Esophagus muscularis mucosa (tissue), 3 donors: ENCODE measurements around the gene KTN1.

ENCODE experiments used
- CTCF ChIP-seq, 3 experiments: fragments of 200-600 bp in 2 of 3; fragments of 450-650 bp in 1 of 3; sonication (generic) in 2 of 3; IDR thresholded peaks; one replicate each; pipeline ENCODE4 v1.5.1; 2017 to 2019; ENCODE audit warnings: antibody characterized with exemption in 3 of 3, mild to moderate bottlenecking in 2 of 3, moderate library complexity in 1 of 3
- POLR2A ChIP-seq: fragments of 450-650 bp; IDR thresholded peaks from one replicate; pipeline ENCODE4 v1.6.1; 2017; ENCODE audit warnings: antibody characterized with exemption, moderate library complexity, mild to moderate bottlenecking, low read depth

- TF ChIP-seq POLR2A (no peak), CTCF (IDR thresholded peaks at IDR 0.05) (no peak)
Observed at GRCh38 chr14:55593698-55594097, 13.7 kb downstream of the KTN1 start.
